ENCODE results near the gene PRDM15. TPM values are rescaled to one million over a fixed set of nuclear protein-coding genes. Genes with fewer than 3 reads are reported as not detected.
A peak's percentile ranks its signal among the peaks of the same experiment; 100 is the strongest.

Gene PRDM15
- total and polyA plus RNA-seq, 2 experiments from 2014 or later: 2.3 to 4.2 TPM

GRCh38 chr21:41817228-41817627 is 61.9 kb downstream of the PRDM15 start:
- H3K27ac ChIP-seq: peak overlapping the region; percentile 49
- TF ChIP-seq EZH2 (IDR thresholded peaks at IDR 0.05; ENCODE audit: insufficient read depth, poor library complexity, severe bottlenecking) (no peak), EZH2phosphoT487 (IDR thresholded peaks at IDR 0.05; ENCODE audit: insufficient read depth, low read depth) (no peak)

GRCh38 chr21:41816583-41817165 is 62.5 kb downstream of the PRDM15 start:
- Histone ChIP-seq H3K27me3 (replicated peaks; ENCODE audit: insufficient read depth) (no peaks in the 10 kb centered on the region), H3K27ac (peak overlapping the region; percentile 49), H3K36me3 (ENCODE audit: low read depth) (no peaks in the 10 kb centered on the region), H3K4me1 (ENCODE audit: insufficient read depth) (peaks cover 5% of the 10 kb centered on the region), H4K20me1 (ENCODE audit: insufficient read depth) (no peaks in the 10 kb centered on the region), H3K9me3 (ENCODE audit: low read depth) (no peaks in the 10 kb centered on the region), H3F3A (ENCODE audit: insufficient read depth) (peaks cover 12% of the 10 kb centered on the region; the same call in 1 of the 2 replicates), H3K9me2 (ENCODE audit: insufficient read depth) (no peaks in the 10 kb centered on the region), H2AFZ (peak overlapping the region; percentile 55), H3K9ac (peak overlapping the region; percentile 21; the same call in 1 of the 2 replicates), H3K4me2 (ENCODE audit: unreplicated experiment) (no peak overlapping the region), H3K79me2 (ENCODE audit: insufficient read depth) (no peaks in the 10 kb centered on the region), H3K4me3 (no peak overlapping the region)
- DNase-seq: peak; percentile 73
- in situ Hi-C loops (cut with MboI): loop anchor here (25.0 kb wide), 1 partner anchor 529 kb away; no protein-coding TSS in a partner anchor
- TF ChIP-seq EZH2 (IDR thresholded peaks at IDR 0.05; ENCODE audit: insufficient read depth, poor library complexity, severe bottlenecking): no peak
- TF ChIP-seq EZH2phosphoT487 (IDR thresholded peaks at IDR 0.05; ENCODE audit: insufficient read depth, low read depth): no peak
- WGBS, 2 experiments (ENCODE audit: low coverage in 1 of 2, low lambda C conversion rate in 2 of 2, missing lambda C conversion rate in 2 of 2): 13 to 17% methylated on average over 12 of the region's 12 CpGs

More at GRCh38 chr21:41817228-41817627, 61.9 kb downstream of the PRDM15 start:
- Histone ChIP-seq H3K9me3 (ENCODE audit: low read depth) (no peaks in the 10 kb centered on the region), H2AFZ (peak overlapping the region; percentile 55), H3K9me2 (ENCODE audit: insufficient read depth) (no peaks in the 10 kb centered on the region), H3K4me2 (ENCODE audit: unreplicated experiment) (no peak overlapping the region), H3K4me3 (no peak overlapping the region), H3F3A (ENCODE audit: insufficient read depth) (peaks cover 12% of the 10 kb centered on the region; the same call in 1 of the 2 replicates), H3K4me1 (ENCODE audit: insufficient read depth) (peaks cover 5% of the 10 kb centered on the region), H3K27me3 (replicated peaks; ENCODE audit: insufficient read depth) (no peaks in the 10 kb centered on the region), H3K36me3 (ENCODE audit: low read depth) (no peaks in the 10 kb centered on the region), H3K79me2 (ENCODE audit: insufficient read depth) (no peaks in the 10 kb centered on the region), H3K9ac (peak overlapping the region; percentile 21; the same call in 1 of the 2 replicates), H4K20me1 (ENCODE audit: insufficient read depth) (no peaks in the 10 kb centered on the region)
- in situ Hi-C loops (cut with MboI): loop anchor here (25.0 kb wide), 1 partner anchor 530 kb away; no protein-coding TSS in a partner anchor
- DNase-seq: peak; percentile 87
- WGBS, 2 experiments (ENCODE audit: low coverage in 1 of 2, low lambda C conversion rate in 2 of 2, missing lambda C conversion rate in 2 of 2): 2 to 4% methylated on average over 3 of the region's 3 CpGs

GRCh38 chr21:41815652-41816582 is 63.2 kb downstream of the PRDM15 start:
- no peak overlapping the region for H2AFZ ChIP-seq
- no peaks in the 10 kb centered on the region for H3K9me3 ChIP-seq (ENCODE audit: low read depth)
- H3K79me2 ChIP-seq (ENCODE audit: insufficient read depth): no peaks in the 10 kb centered on the region
- H3K4me3 ChIP-seq: no peak overlapping the region
- H3K9me2 ChIP-seq (ENCODE audit: insufficient read depth): no peaks in the 10 kb centered on the region
- H3K4me1 ChIP-seq (ENCODE audit: insufficient read depth): peaks cover 5% of the 10 kb centered on the region
- H4K20me1 ChIP-seq (ENCODE audit: insufficient read depth): no peaks in the 10 kb centered on the region
- no peak overlapping the region for H3K9ac ChIP-seq
- no peaks in the 10 kb centered on the region for H3K27me3 ChIP-seq (replicated peaks; ENCODE audit: insufficient read depth)
- TF ChIP-seq EZH2 (IDR thresholded peaks at IDR 0.05; ENCODE audit: insufficient read depth, poor library complexity, severe bottlenecking) (no peak), EZH2phosphoT487 (IDR thresholded peaks at IDR 0.05; ENCODE audit: insufficient read depth, low read depth) (no peak)
- no peaks in the 10 kb centered on the region for H3K36me3 ChIP-seq (ENCODE audit: low read depth)
- no peak overlapping the region for H3K27ac ChIP-seq
- in situ Hi-C loops (cut with MboI): loop anchor here (25.0 kb wide), 1 partner anchor 529 kb away; no protein-coding TSS in a partner anchor
- WGBS, 2 experiments (ENCODE audit: low coverage in 1 of 2, low lambda C conversion rate in 2 of 2, missing lambda C conversion rate in 2 of 2): 90 to 93% methylated on average over 49 to 50 of the region's 50 CpGs
- DNase-seq: no peak
- H3K4me2 ChIP-seq (ENCODE audit: unreplicated experiment): no peak overlapping the region
- peaks cover 12% of the 10 kb centered on the region; the same call in 1 of the 2 replicates for H3F3A ChIP-seq (ENCODE audit: insufficient read depth)

GRCh38 chr21:41813226-41813625 is 65.9 kb downstream of the PRDM15 start:
- Histone ChIP-seq H3K4me1 (ENCODE audit: insufficient read depth) (peaks cover 5% of the 10 kb centered on the region), H3K27me3 (replicated peaks; ENCODE audit: insufficient read depth) (no peaks in the 10 kb centered on the region), H3K9ac (no peak overlapping the region), H3K9me3 (ENCODE audit: low read depth) (no peaks in the 10 kb centered on the region), H3F3A (ENCODE audit: insufficient read depth) (peaks cover 12% of the 10 kb centered on the region; the same call in 1 of the 2 replicates), H3K4me2 (ENCODE audit: unreplicated experiment) (no peak overlapping the region), H3K4me3 (no peak overlapping the region), H4K20me1 (ENCODE audit: insufficient read depth) (no peaks in the 10 kb centered on the region), H3K27ac (no peak overlapping the region), H2AFZ (no peak overlapping the region), H3K9me2 (ENCODE audit: insufficient read depth) (no peaks in the 10 kb centered on the region), H3K36me3 (ENCODE audit: low read depth) (no peaks in the 10 kb centered on the region), H3K79me2 (ENCODE audit: insufficient read depth) (no peaks in the 10 kb centered on the region)
- no peak for DNase-seq
- in situ Hi-C loops (cut with MboI): loop anchor here (25.0 kb wide), 1 partner anchor 526 kb away; no protein-coding TSS in a partner anchor
- WGBS, 2 experiments (ENCODE audit: low coverage in 1 of 2, low lambda C conversion rate in 2 of 2, missing lambda C conversion rate in 2 of 2): 85 to 87% methylated on average over 11 of the region's 11 CpGs
- TF ChIP-seq EZH2phosphoT487 (IDR thresholded peaks at IDR 0.05; ENCODE audit: insufficient read depth, low read depth): no peak
- no peak for TF ChIP-seq EZH2 (IDR thresholded peaks at IDR 0.05; ENCODE audit: insufficient read depth, poor library complexity, severe bottlenecking)
